ENCODE data around the gene UCK1.

DNA sequence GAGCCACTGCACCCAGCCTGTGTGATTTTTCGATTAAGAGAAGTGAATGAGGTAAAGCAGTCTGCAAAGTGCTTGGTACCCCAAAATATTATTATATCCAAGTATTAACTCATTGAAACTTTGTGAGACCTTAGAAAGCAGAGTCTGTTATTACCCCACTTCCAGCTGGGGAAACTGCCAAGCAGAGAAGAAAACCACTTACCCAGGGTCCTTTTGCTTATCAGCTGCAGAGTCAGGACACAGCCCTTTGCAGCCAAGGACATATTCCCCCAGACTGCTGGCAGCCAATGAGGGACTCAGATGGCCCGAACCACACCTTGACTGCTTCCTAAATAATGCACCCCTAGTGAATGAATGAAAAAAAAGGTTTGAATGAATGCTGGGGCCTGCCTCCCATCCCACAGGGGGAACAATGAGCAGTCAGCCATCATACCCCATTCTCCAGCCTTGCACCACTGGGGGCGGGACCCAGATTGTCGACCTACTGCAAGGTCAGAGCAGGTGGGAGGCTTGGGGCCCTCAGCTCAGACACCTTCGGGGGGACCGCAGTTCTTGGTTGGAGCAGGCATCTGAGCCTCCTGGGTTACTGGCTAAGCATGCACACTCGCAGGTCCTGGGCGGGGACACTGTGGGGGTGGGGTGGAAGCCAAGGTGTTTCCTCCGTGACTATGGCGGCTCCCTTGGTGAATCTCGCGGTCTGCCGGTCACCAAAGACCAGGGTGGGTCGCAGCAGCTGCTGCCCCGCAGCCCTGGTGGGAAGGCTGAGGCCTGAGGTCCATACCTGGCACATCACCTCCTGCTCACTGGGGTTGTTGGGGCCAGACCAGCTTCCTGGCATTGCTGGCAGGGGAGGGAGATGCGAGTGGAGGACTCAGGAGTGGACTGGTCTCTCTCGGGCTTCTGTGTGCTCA, 43.9 kb upstream of the UCK1 start:
- TF ChIP-seq, protein P1, sequence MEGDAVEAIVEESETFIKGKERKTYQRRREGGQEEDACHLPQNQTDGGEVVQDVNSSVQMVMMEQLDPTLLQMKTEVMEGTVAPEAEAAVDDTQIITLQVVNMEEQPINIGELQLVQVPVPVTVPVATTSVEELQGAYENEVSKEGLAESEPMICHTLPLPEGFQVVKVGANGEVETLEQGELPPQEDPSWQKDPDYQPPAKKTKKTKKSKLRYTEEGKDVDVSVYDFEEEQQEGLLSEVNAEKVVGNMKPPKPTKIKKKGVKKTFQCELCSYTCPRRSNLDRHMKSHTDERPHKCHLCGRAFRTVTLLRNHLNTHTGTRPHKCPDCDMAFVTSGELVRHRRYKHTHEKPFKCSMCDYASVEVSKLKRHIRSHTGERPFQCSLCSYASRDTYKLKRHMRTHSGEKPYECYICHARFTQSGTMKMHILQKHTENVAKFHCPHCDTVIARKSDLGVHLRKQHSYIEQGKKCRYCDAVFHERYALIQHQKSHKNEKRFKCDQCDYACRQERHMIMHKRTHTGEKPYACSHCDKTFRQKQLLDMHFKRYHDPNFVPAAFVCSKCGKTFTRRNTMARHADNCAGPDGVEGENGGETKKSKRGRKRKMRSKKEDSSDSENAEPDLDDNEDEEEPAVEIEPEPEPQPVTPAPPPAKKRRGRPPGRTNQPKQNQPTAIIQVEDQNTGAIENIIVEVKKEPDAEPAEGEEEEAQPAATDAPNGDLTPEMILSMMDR (IDR thresholded peaks at IDR 0.05; ENCODE audit: borderline replicate concordance, extremely low read depth, low read length, poor library complexity, severe bottlenecking): no peak
- no peak for TF ChIP-seq EZH2 (IDR thresholded peaks at IDR 0.05; ENCODE audit: borderline replicate concordance, low read depth, low read length, severe bottlenecking)
